HG03135 (cell line): ENCODE data around the gene PTPRA.
A peak's percentile ranks its signal among the peaks of the same experiment; 100 is the strongest.

Experiments used
- ATAC-seq: cut with Tn5 transposase; IDR thresholded peaks from one replicate; pipeline ENCODE4 v1.9.1; 2021; ENCODE audit warnings: mild to moderate bottlenecking, moderate library complexity; ENCODE audit not compliant: unreplicated experiment

Gene PTPRA

GRCh38 chr20:2847802-2848201, 25.5 kb upstream of the PTPRA start:
- ATAC-seq = no peak

- ATAC-seq = no peak
Observed at GRCh38 chr20:2849529-2849928, 23.8 kb upstream of the PTPRA start.

- no peak for ATAC-seq
Observed at GRCh38 chr20:2851086-2851485, 22.2 kb upstream of the PTPRA start.

- no peak for ATAC-seq
Observed at GRCh38 chr20:2858591-2858990, 14.7 kb upstream of the PTPRA start.

GRCh38 chr20:2859330-2860121, 13.8 kb upstream of the PTPRA start:
- ATAC-seq = no peak

- ATAC-seq = no peak
Observed at GRCh38 chr20:2864626-2865025, 8.7 kb upstream of the PTPRA start.

GRCh38 chr20:2865101-2865500, 8.2 kb upstream of the PTPRA start:
- no peak for ATAC-seq

- no peak for ATAC-seq
Observed at GRCh38 chr20:2865630-2866029, 7.7 kb upstream of the PTPRA start.

GRCh38 chr20:2866236-2866635, 7.0 kb upstream of the PTPRA start:
- ATAC-seq = no peak

GRCh38 chr20:2867081-2867864, 6.0 kb upstream of the PTPRA start:
- no peak for ATAC-seq

GRCh38 chr20:2869381-2869780, 3.9 kb upstream of the PTPRA start:
- no peak for ATAC-seq

GRCh38 chr20:2871111-2871465, 2.2 kb upstream of the PTPRA start:
- ATAC-seq = no peak

GRCh38 chr20:2871661-2872458, 1.4 kb upstream of the PTPRA start:
- no peak for ATAC-seq

- no peak for ATAC-seq
Observed at GRCh38 chr20:2872459-2873009, 747 bp upstream of the PTPRA start.

GRCh38 chr20:2873747-2874041, 413 bp downstream of the PTPRA start:
- peak; percentile 49 for ATAC-seq

- ATAC-seq = no peak
Observed at GRCh38 chr20:2874456-2874855, 1.2 kb downstream of the PTPRA start.

- ATAC-seq = no peak
Observed at GRCh38 chr20:2875690-2876203, 2.5 kb downstream of the PTPRA start.

GRCh38 chr20:2878515-2878914, 5.2 kb downstream of the PTPRA start:
- no peak for ATAC-seq

GRCh38 chr20:2879146-2879545, 5.9 kb downstream of the PTPRA start:
- no peak for ATAC-seq

- ATAC-seq = no peak
Observed at GRCh38 chr20:2880650-2881049, 7.4 kb downstream of the PTPRA start.
